22Rv1 (cell line): ENCODE measurements around the gene MSANTD1.

Experiments
- H3K27ac ChIP-seq: fragments of 450-650 bp; 2 replicates; pipeline ENCODE4 v1.5.1; 2017
- ZFX ChIP-seq: fragments of 450-650 bp; IDR thresholded peaks from 2 replicates; pipeline ENCODE4 v1.6.1; 2017; ENCODE audit warnings: antibody characterized with exemption, borderline replicate concordance
- TF ChIP-seq, protein P1 (sequence below): fragments of 450-650 bp; IDR thresholded peaks from 2 replicates; pipeline ENCODE4 v1.5.1; 2017; ENCODE audit warnings: mild to moderate bottlenecking

Gene MSANTD1

GRCh38 chr4:3252831-3253641, 4.1 kb downstream of the MSANTD1 start:
- no peak overlapping the region for H3K27ac ChIP-seq
- TF ChIP-seq, protein P1, sequence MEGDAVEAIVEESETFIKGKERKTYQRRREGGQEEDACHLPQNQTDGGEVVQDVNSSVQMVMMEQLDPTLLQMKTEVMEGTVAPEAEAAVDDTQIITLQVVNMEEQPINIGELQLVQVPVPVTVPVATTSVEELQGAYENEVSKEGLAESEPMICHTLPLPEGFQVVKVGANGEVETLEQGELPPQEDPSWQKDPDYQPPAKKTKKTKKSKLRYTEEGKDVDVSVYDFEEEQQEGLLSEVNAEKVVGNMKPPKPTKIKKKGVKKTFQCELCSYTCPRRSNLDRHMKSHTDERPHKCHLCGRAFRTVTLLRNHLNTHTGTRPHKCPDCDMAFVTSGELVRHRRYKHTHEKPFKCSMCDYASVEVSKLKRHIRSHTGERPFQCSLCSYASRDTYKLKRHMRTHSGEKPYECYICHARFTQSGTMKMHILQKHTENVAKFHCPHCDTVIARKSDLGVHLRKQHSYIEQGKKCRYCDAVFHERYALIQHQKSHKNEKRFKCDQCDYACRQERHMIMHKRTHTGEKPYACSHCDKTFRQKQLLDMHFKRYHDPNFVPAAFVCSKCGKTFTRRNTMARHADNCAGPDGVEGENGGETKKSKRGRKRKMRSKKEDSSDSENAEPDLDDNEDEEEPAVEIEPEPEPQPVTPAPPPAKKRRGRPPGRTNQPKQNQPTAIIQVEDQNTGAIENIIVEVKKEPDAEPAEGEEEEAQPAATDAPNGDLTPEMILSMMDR: no peak
- no peak for TF ChIP-seq ZFX

DNA sequence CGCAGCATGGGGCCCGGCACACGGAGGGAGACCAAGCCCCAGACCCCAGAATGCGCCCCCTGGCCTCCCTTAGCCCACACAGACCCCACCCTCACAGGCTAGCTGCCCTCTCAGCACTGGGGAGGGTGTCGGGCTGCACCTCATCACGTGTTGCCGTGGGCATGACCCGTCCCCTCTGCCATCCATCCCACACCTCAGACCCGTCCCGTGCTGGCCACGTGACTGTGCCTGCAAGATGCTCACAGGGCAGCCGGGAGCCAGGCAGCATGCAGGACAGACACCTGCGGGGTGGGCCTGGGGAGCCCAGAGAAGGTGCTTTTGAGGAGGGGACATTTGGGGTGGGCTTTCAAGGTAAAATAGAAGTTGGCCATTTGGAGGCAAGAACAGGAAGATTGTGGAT, 4.8 kb downstream of the MSANTD1 start:
- no peak overlapping the region for H3K27ac ChIP-seq
- TF ChIP-seq, protein P1: no peak
- TF ChIP-seq ZFX: no peak

GRCh38 chr4:3254302-3255131, 5.6 kb downstream of the MSANTD1 start:
- H3K27ac ChIP-seq: no peak overlapping the region

GRCh38 chr4:3255611-3256186, 6.7 kb downstream of the MSANTD1 start:
- no peak overlapping the region for H3K27ac ChIP-seq
- no peak for TF ChIP-seq ZFX
- TF ChIP-seq, protein P1: no peak

More at GRCh38 chr4:3254302-3255131, 5.6 kb downstream of the MSANTD1 start:
- TF ChIP-seq ZFX: no peak
- TF ChIP-seq, protein P1: no peak

DNA sequence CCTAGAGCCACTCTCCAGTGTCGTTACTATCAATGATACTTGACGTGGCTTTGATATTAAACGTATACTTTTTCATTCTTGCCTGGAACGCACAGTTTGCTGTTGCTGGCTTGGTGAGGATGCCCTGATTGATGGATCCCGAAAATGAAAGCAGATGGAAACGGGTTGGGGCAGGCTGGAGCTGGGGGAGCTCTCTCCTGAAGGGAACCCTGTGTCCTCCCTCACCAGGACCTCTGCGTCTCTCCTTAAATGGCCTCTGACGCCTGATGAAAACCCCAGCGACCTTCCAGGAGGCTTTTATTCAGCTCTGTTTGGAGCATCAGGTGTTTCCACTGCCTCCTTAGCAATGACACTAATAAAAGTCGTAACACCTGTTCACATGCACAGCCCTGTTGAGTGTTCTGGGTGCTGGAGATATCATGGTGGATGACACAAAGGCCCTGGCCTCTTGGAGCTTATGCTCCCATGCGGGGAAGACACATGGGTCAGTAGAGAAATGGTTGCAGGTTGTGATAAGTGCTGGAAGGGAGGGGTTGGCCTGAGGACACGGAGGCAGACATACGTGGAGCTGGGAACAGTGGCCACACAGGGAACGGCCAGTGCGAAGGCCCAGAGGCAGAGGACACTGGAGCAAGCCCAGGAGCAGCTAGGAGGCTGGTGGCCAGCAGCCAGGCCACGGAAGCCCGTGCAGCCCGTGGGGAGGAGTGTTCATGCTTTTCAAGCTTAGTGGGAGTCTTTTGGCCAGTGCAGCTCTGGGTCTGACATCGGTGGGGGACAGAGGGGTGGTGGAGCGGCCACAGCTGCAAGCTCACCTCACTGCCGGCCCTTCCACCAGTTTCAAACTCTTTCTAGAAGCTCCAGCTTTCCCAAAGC, 7.5 kb downstream of the MSANTD1 start:
- no peak for TF ChIP-seq ZFX
- TF ChIP-seq, protein P1: no peak

GRCh38 chr4:3257103-3257555, 8.2 kb downstream of the MSANTD1 start:
- no peak for TF ChIP-seq ZFX
- TF ChIP-seq, protein P1: no peak
- no peak overlapping the region for H3K27ac ChIP-seq

More for the DNA sequence above, 7.5 kb downstream of the MSANTD1 start:
- H3K27ac ChIP-seq: no peak overlapping the region
